A204.1 (cell line): Measurements from ENCODE around the gene A2ML1.
"Not testable (repeated sequence)": the region's sequence is repeated elsewhere in the genome, so short reads cannot be mapped to it uniquely, and the experiment has no call there.

Experiments used
- FAIRE-seq: peaks from 2 replicates; lab custom pipeline; 2012; peaks lifted over from hg19 to GRCh38; lab: Jason Lieb, UNC

The A2ML1 gene

GRCh38 chr12:8822298-8822697 is at the start of gene A2ML1:
A2ML1 (plus strand) TSS chr12:8822621; CDS start chr12:8822652, 31 bp downstream.
- FAIRE-seq: no peak

DNA sequence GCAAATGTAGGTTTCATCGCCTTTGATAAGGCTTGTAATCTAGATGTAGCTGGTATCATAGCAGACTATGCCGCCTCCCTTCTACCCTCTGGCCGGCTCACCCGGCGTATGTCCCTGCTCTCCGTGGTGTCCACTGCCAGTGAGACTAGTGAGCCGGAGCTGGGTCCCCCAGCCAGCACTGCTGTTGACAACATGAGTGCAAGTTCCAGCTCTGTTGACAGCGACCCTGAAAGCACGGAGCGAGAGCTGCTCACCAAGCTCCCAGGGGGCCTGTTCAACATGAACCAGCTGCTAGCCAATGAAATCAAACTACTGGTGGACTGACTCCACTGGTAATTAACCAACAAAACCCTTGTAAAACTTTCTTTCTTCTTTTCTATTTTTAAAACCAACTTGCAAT is 49.0 kb upstream of the A2ML1 start:
- no peak for FAIRE-seq

DNA sequence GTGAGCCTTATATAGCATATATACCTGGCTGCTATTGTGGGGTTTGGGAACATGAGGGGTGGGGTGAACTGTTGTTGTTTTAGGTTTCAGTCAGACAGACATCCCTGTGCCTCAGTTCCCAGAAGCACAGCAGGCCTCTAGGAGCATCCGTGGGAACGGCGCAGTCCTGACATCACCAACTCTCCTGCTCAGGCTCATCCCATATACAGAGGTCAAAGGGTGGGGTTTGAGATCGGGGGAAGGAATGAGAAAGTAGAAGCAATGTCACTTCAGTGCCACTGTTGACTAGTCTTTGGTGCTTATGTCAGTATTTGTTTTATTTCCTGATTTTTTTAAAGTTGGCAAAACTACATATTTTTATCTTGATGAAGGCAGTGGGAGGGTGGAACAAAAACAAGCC is 43.1 kb upstream of the A2ML1 start:
- no peak for FAIRE-seq

DNA sequence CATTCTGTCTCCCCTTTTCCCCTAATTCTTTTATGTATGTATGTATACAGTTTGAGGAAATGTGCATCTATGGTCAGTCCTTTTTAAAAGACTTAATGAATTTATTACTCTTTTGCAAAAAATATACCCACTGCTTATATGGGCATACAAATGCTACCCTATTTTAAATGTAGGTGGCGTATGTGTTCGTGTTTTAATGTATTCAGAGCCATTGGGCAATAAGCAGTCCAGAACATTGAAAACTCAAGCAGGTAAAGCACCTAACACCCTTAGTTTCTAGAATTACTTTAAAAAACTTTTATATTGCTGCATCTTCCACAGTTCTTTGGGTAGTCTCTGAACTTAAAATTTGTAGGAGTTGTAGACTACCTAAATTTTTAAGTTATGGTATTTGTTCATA is 42.6 kb upstream of the A2ML1 start:
- no peak for FAIRE-seq

GRCh38 chr12:8780389-8780788 is 42.0 kb upstream of the A2ML1 start:
- peak; percentile 87 for FAIRE-seq

- FAIRE-seq: no peak
Measured at GRCh38 chr12:8781381-8782127, 40.9 kb upstream of the A2ML1 start.

DNA sequence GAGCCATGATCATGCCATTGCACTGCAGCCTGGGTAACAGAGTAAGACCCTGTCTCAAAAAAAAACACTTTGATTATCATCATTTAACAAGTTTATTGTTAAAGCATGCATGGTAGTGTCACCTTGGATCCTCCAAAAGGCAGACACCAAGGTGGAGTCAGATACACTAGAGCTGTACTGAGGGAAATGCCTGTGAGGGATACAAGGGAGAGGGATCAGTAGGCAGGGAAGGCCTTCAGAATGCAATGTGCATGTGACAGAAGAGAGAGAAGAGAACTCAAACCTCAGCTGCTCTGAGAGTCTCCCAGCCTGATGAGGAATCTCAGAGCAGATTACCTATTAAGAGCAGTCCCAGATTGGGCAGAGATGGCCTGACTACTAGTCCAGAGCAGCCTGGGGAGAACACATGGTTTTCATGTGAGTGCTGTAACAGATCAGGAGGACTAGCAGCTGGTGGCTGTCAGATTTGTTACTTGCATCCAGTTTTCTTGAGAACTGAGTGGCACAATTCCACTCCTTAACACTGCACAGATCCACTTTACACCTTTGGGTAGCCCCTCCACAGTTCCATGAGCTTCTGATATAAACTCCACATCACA is 38.0 kb upstream of the A2ML1 start:
- no peak for FAIRE-seq

GRCh38 chr12:8785499-8785898 is 36.9 kb upstream of the A2ML1 start:
- no peak for FAIRE-seq

- FAIRE-seq: not testable (repeated sequence)
Measured at GRCh38 chr12:8787206-8787605, 35.2 kb upstream of the A2ML1 start.

- FAIRE-seq: not testable (repeated sequence)
Measured at GRCh38 chr12:8788706-8789105, 33.7 kb upstream of the A2ML1 start.

GRCh38 chr12:8789341-8790013 is 32.9 kb upstream of the A2ML1 start:
- FAIRE-seq: not testable (repeated sequence)

GRCh38 chr12:8793226-8793625 is 29.2 kb upstream of the A2ML1 start:
- not testable (repeated sequence) for FAIRE-seq

DNA sequence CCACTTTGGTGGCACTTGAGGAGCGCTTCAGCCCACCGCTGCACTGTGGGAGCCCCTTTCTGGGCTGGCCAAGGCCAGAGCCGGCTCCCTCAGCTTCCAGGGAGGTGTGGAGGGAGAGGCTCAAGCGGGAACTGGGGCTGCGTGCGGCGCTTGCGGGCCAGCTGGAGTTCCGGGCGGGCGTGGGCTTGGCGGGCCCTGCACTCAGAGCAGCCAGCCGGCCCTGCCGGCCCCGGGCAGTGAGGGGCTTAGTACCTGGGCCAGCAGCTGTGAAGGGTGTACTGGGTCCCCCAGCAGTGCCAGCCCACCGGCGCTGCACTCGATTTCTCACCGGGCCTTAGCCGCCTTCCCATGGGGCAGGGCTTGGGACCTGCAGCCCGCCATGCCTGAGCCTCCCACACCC is 27.8 kb upstream of the A2ML1 start:
- FAIRE-seq: not testable (repeated sequence)

- FAIRE-seq: no peak
Measured at GRCh38 chr12:8796831-8797626, 25.4 kb upstream of the A2ML1 start.

DNA sequence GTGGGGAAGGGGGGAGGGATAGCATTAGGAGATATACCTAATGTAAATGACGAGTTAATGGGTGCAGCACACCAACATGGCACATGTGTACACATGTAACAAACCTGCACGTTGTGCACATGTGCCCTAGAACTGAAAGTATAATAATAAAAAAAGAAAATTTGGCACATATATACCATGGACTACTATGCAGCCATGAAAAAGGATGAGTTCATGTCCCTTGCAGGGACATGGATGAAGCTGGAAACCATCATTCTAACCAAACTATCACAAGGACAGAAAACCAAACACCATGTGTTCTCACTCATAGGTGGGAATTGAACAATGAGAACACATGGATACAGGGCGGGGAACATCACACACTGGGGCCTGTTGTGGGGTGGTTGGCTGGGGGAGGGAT is 21.2 kb upstream of the A2ML1 start:
- FAIRE-seq: not testable (repeated sequence)

- not testable (repeated sequence) for FAIRE-seq
Measured at GRCh38 chr12:8804833-8805232, 17.6 kb upstream of the A2ML1 start.

DNA sequence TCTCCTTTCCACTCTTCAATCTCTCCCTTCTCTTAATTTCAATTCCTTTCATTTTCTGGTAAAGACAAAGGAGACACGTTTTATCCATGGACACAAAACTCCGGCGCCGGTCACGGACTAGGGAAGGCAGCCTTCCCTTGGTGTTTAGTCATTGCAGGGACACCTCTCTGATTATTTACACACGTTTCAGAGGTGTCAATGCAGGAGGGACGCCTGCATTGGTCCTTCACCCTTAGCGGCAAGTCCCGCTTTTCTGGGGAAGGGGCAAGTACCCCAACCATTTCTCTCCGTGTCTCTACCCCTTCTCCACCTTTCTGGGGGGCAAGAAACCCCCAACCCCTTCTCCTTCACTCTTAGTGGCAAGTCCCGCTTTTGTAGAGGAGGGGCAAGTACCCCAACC is 16.9 kb upstream of the A2ML1 start:
- not testable (repeated sequence) for FAIRE-seq

- not testable (repeated sequence) for FAIRE-seq
Measured at GRCh38 chr12:8807084-8807483, 15.3 kb upstream of the A2ML1 start.

DNA sequence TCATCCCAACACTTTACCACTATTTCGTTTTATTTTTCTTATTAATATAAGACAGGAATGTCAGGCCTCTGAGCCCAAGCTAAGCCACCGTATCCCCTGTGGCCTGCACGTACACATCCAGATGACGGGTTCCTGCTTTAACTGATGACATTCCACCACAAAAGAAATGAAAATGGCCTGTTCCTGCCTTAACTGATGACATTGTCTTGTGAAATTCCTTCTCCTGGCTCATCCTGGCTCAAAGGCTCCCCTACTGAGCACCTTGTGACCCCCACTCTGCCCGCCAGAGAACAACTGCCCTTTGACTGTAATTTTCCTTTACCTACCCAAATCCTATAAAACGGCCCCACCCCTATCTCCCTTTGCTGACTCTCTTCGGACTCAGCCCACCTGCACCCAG is 12.3 kb upstream of the A2ML1 start:
- not testable (repeated sequence) for FAIRE-seq

DNA sequence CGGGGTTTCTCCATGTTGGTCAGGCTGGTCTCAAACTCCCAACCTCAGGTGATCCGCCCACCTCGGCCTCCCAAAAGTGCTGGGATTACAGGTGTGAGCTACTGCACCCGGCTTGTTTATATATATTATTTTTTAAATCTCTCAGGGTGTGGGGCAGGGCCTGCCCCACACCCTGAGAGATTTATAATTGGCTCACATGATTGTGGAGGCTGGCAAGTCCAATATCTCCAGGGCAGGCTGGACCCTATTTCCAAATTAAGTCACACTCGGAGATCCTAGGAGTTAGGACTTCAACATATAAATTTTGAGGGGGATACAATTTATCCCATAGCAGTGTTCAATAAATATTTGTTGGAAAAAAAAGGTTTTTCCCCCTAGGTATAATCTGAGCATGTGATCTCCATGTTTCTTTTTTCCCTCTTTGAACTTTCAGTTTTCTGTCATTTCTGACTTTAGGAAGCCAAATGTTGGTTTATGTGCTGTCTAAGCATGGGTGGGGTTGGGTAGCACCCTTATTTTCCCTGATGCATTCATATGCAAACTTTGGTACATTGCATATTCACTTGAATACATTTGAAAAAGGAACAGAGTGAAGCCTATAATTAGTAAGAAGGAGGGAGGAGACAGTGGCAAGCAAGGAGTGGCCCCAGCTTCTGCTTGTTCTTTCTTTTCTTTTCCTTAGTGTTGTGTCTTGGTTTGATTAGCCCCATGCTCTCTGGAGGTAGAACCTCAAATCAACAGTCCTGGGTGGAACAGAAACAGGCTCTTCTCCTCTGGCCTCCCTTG is 8.7 kb upstream of the A2ML1 start:
- FAIRE-seq: no peak

GRCh38 chr12:8816448-8817050 is 5.9 kb upstream of the A2ML1 start:
- no peak for FAIRE-seq
